ENCODE data around the gene CPZ.

CPZ gene

DNA sequence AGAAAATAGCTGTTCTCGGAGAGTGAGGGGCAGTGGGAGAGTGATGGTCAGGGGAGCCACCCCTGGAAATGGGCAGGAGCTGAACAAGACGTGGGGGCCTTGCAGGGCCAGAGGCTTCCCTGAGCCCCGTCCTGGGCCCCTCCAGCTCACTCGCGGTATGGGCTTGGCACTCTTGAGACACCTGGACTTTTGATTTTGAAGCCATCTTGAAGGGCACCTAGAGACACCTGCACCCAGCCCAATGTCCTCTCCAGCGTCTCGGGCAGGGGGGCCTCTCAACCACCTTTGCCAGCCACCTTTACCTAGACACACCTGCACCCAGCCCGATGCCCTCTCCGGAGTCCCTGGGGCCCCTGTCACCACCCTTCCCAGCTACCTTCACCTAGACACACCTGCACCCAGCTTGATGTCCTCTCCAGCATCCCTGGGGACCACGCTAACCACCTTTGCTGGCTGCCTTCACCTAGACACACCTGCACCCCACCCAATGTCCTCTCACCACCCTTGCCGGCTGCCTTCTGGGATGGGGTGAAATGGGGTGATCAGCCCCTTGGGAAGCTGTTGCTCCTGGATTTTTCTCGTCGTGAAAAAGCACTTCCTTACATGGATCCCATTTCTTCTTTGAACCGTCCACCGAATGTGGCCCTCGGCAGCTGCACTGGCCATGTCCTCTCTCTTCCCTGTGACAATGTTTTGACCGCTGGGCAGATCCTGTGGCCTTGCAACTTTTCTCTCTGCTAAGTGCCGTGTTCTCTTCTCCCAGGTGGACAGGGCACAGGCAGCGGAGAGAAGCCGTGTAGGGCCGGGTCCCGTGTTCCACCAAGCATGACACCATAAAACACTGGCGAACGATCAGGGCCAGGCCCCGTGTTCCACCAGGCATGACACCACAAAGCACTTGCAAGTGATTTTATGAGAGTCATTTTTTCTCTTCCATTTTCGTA lies 47.5 kb downstream of the CPZ start:
- no peak for DNase-seq (ENCODE audit: low read depth)

GRCh38 chr4:8640816-8641215 lies 48.3 kb downstream of the CPZ start:
- no peak for DNase-seq (ENCODE audit: low read depth)

DNA sequence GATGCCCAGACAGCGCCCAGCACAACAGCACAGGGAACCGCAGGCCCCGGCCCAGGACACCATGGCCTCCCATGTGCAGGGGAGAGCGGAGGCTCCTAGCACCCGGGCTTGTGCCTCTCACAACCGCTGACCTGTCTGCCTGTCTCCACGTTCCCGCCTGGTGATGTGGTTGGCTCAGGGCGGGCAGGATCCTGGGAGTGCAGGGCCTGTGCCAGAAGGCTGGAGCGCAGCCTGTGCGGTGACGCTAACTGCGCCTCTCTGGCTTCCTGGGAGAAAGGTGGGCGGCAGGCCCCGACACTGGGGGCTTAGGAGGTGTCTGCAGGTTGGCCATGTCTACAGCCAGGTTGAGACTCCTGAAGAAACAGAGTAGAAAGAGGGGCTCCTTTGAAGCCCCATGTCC lies 48.7 kb downstream of the CPZ start:
- DNase-seq (ENCODE audit: low read depth), result no peak

DNA sequence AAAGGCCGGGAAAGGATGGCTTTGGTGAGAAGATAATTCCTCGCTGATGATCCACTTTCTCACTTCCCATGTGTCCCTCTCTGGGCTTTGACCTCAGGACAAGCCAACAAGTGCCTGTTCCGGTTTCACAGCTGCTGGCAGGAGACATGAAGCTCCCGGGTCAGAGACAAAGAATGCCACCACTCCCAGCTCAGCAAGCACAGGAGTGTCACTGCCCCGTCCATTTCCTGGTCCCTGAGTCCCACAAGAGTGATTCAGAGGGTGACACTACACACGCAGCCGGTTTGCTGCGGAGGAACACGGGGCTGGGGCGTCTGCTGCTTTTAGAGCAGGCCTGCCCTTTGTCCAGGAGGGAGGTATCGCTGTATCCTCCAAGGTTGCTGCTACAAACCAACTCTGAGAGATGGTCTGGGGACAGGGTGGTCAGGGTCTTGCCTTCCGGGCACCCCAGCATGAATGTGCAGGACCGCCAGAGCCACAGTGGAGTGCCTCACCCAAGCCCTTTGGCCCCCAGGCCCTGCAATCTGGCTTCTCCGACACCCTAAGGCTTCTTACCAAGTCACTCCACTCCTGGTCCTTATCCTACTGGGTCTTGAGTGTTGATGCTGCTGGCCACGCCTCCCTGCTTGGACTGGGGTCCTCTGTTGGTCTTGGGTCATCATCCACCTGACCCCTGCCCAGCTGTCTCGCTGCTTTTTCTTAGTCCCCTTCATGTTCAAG lies 49.5 kb downstream of the CPZ start:
- no peak for DNase-seq (ENCODE audit: low read depth)

DNA sequence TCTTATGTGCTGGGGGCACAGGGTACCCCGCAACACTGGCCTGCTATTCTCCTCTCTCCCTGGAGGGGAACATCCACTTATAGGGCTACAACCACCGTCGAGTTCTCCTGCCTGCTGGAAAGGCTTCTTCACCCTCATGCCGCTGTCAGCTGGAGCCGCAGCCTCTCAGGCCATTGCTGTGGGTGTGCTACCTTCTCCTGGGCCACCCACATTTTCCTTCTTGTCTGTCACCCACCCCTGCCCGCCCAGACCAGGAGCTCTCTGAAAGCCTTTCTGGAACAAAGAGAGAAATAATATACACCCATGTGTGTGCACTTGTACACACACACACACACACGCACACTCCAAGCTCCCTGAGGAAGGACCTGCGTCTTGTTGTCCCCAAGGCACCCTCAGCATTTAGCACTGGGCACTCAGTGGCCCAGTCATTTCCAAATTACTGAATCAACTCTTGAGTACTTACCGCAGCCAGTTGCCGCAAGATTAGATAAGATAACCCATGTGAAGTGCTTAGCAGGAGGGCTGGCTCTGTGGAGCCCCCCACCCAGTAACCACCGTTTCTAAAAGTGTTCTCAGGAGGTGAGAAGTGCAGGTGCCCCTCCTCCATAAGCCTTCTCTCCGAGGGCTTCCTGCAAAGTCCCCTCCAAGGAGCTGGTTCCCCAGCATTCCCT lies 50.2 kb downstream of the CPZ start:
- DNase-seq (ENCODE audit: low read depth), result no peak

DNA sequence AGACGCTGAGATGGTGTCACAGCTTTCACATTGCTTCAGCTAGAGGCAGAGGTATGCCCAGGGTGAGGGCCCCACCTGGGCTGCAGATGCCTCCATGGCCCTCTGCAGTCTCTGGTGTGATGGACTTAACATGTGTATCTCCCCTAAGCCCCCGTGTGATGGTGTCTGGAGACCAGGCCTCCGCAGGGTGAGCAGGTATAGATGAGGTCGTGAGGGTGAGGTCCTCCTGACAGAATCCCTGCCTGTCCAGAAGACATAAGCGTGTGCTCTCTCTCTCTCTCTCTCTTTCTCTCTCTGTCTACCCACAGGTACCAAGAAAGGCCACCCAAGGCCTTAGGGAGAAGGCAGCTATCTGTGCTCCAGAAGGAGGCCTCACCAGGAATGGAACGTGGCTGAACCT lies 50.9 kb downstream of the CPZ start:
- no peak for DNase-seq (ENCODE audit: low read depth)

DNA sequence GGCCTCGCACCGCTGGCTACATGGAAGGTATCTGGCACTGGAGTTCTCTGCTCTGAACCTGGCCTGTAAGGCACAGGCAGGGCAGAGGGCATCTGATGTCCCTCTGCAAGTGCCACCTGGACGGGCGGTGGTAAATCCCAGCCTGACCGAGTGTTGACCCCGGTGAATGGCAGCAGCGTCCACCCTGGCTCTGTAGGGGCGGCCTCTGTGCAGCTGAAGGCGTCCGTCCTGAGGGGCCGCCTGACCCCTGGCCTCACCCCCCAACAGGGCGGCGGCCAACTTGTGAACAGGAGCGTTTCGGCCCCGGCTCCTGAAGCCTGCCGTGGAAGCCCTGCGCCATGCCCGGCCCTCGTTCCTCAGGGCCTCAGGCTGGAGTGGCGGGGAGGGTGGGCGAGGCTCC lies 51.4 kb downstream of the CPZ start:
- no peak for DNase-seq (ENCODE audit: low read depth)

- no peak for DNase-seq (ENCODE audit: low read depth)
Observed at GRCh38 chr4:8644461-8644891, 51.9 kb downstream of the CPZ start.

DNA sequence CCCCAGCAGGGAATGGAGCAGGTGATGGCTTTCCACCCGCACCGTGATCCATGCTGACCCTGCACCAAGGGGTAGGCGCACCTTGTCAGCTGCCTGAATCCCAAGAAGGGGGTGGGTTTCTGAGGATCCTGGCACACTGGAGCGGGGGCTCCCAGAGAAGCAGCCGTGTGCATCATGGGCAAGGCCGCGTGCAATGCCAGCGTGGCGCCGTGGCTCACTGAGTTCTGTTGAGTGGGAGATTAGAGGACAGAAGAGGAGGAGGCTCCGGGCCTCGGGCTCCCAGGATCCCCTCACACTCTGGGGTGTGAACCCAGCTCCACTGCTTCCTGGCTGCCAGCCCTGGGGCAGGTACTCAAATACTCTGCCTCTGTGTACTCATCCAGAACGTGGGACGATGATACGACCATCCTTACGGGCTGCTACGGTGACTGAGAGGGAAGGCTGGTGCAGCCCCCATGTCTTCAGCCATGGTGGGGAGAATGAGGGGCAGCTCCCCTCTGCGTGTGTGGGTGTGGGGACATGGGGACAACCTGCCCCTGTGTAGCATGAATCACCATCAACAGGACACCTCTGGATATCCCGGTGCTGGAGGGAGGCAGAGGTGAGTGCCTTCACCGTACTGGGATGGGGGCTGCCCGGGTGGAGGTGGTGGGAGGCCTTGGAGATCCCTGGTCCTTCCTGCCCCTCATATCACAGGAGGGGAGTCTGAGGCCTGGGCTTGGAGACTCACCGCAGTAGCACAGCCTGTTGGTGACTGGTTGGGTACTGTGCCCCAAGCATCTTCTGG lies 52.6 kb downstream of the CPZ start:
- no peak for DNase-seq (ENCODE audit: low read depth)

- DNase-seq (ENCODE audit: low read depth), result no peak
Observed at GRCh38 chr4:8645753-8646124, 53.2 kb downstream of the CPZ start.

GRCh38 chr4:8646296-8647093 lies 53.9 kb downstream of the CPZ start:
- DNase-seq (ENCODE audit: low read depth), result no peak

- no peak for DNase-seq (ENCODE audit: low read depth)
Observed at GRCh38 chr4:8647094-8647570, 54.6 kb downstream of the CPZ start.

DNA sequence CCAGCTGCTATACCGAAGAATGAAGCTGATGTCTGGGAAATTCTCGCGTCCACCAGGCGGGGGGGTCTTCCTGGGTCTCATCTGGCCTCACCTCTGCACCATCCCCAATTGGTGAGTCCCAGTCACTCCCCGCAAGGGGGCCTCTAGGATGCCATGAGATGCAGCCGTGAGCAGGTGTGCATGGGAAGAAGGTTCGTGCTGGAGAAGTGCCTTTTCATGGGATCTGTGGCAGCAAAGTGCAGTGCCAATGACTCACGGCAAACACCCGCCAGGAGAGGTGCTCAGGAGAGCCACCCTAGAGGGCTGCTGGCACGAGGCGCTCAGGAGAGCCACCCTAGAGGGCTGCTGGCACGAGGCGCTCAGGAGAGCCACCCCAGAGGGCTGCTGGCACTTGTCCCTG lies 55.1 kb downstream of the CPZ start:
- DNase-seq (ENCODE audit: low read depth), result no peak

- no peak for DNase-seq (ENCODE audit: low read depth)
Observed at GRCh38 chr4:8648296-8648695, 55.7 kb downstream of the CPZ start.

DNA sequence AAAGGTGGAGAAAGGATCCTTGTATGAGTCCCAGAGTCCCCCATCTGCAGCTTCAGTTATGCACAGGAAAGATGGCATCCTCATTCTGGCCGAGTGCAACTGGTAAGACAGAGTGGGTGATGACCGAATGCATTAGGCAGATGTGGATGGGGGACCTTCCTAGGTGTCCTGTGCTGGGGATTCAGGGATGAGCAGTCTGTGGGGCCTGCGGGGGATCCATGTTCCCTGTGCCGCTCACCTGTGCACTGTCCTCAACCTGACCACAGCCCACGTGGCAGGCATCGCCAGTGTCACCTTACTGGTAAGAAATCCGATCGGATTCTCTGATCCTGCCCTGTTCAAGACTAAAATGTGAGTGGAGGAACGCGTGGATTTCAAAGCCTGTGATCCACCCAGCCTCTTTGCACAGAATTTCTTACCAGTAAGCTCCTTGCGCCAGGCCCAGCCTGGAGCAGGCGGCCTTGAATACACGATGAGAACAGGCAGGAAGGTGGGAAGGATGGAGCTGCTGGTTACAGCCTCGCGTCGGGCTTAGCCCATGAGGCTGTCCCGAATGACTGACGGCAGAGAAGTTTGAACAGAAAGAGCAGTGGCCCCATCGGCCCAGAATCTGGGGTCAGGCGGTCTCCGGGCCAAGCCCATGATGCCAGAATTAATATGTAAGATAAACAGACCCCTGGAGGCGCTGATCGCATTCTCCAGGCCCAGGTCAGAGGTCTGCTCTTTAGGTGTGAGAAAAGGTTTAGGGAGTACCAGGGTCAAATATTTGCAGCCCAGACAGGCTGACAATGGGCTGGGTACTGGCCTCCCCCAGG lies 56.5 kb downstream of the CPZ start:
- no peak for DNase-seq (ENCODE audit: low read depth)

DNA sequence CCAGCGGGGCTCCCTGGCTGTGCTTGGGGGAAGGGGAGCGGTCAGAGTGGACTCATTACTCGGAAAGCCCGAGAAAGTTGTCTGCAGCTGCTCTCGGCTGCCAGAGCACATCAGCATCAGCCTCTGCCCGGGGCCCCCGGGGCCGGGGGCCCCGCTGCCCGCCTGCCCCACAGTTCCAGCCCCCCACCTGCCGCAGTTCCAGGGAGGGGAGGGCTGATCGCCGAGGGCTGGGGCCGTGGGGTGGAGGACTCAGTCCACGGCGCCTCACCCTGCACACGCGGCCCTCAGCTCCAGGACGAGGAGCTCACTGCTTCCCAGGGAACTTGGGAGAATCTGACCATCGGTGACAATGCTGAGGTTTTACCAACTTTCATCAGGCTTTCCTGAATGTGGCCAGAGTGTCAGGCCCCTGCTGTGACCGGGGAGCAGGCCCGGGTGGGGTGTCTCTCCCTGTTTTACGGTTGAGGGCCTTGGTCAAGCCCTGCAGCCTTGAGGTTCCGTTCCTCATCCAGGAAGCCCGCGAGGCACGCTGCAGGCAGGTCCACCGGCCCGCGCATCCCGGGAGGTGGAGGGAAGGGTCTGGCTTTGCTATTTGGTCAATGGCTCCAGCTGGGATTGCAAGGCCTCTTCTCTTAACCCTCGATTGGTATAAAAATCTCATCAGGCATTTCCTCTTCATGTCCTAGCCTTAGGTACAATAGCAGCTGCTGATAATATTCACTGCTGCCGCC lies 57.2 kb downstream of the CPZ start:
- DNase-seq (ENCODE audit: low read depth), result no peak

DNA sequence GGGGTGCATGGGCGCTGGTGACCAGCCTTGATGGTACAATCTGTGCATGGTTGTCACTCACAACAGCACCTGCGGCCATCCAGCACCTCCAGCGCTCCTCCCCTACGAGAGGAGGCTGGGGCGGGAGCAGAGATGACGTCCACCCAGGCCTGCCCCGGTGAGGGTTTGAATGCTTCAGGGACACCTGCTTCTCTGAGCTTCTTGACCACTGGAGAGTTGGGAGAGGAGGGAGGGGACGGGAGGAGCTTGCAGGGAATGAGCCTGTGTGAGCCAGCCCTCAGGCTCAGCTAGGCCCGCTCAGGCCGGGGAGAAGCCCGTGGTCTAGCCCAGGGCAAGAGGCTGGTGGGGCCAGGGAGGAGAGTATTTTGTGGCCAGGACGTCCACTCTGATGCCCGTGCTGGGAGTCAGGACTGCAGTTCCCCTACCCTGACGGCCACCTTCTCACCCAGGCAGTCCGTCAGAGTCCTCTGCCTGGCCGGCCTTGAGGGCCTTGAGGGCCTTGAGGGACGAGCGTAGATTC lies 59.2 kb downstream of the CPZ start:
- DNase-seq (ENCODE audit: low read depth), result no peak

DNA sequence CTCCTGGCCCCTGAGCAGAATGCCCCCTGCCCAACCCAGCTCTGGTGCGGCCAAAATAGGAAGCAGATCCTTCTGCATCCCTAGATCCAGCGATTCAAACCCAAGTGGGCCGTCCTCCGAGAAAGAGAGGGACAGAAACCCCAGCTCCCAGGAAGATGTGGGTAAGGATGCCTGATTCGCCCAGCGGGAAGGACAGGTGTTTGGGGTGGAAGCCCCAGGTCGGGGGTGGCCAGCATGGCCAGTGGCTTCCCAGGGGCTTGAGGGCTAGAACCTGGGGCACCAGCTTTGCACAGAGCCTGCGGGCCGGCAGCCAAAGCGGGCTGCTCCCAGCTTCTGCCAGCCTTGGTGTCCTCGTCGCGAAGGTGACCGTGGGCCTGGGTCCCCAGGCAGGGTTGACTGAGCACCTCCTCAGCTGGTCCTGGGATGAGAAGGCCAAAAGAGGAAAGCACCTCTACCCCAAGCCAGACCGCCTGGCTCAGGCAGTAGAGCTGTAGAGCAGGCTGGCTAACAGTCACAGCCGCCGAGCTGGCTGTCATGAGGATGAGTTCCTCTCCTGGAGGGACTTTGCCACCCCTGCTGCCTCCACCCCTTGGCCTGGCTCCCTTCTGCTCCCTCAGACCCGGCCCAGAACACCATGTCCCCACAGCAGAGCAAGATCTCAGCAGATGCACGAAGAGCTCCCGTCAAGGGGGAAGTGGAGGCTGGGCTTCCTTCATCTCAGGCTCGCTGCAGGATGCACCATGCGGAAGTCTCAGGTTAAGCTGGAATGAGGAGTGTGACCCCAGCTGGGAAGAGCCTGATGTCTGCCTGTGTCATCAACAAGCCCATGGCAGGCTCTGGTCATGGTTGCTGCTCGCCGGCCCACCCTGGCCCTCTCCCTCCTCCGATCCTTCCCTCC lies 59.9 kb downstream of the CPZ start:
- no peak for DNase-seq (ENCODE audit: low read depth)
